Liver (tissue), 3 donors: ENCODE results near the gene PRR20G.

Source experiments
- FOXA1 ChIP-seq: IDR thresholded peaks from 2 replicates; pipeline ENCODE4 v1.6.1; 2016; ENCODE audit warnings: antibody characterized with exemption
- SP1 ChIP-seq: IDR thresholded peaks from 2 replicates; pipeline ENCODE4 v1.6.1; 2018; ENCODE audit warnings: antibody characterized with exemption, mild to moderate bottlenecking
- YY1 ChIP-seq: IDR thresholded peaks from 2 replicates; pipeline ENCODE4 v1.6.1; 2016; ENCODE audit warnings: antibody characterized with exemption, mild to moderate bottlenecking
- TF ChIP-seq, protein P1 (sequence below): fragments of 150-350 bp; IDR thresholded peaks from 2 replicates; pipeline ENCODE4 v1.5.1; 2017; ENCODE audit warnings: improper control_type of control experiment, low read depth, low read length; ENCODE audit not compliant: missing input control
- TF ChIP-seq, protein P2 (sequence below): IDR thresholded peaks from 2 replicates; pipeline ENCODE4 v1.6.1; 2016; ENCODE audit warnings: antibody characterized with exemption, mild to moderate bottlenecking
- TF ChIP-seq, protein P3 (sequence below): IDR thresholded peaks from 2 replicates; pipeline ENCODE4 v1.6.1; 2016; ENCODE audit warnings: antibody characterized with exemption
- TF ChIP-seq, protein P4 (sequence below): IDR thresholded peaks from 2 replicates; pipeline ENCODE4 v1.6.1; 2016; ENCODE audit warnings: antibody characterized with exemption
- donor health status: healthy.
- donor health status: healthy.

DNA sequence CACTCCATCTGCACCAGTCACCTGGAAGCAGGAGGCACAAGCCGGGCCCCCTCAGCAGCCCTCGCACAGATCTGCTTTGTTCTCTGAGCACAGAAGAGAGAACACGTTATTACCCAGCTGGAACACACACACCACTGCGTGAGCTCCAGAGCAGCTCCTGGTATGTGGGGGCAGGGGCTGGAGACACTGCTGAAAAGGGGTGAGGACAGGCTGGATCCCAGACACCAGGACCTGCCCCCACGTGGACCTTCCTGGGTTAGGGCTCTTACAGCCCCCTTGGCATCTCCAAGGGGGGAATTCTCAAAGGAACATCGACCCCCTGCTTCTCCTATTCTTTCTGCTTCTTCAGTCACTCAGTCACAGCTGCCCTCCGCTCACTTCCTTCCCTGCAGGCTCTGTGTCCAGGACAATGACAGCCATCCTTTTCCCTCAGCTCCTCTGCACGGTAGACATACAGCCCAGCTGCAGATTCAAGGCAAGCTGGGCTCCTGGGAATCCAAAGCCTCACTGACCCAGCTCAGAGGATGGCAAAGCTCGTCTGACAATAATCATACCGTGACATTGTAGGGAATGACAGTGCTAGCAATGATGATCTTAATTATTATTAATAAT lies 33.7 kb downstream of the PRR20G start:
- TF ChIP-seq, protein P1, sequence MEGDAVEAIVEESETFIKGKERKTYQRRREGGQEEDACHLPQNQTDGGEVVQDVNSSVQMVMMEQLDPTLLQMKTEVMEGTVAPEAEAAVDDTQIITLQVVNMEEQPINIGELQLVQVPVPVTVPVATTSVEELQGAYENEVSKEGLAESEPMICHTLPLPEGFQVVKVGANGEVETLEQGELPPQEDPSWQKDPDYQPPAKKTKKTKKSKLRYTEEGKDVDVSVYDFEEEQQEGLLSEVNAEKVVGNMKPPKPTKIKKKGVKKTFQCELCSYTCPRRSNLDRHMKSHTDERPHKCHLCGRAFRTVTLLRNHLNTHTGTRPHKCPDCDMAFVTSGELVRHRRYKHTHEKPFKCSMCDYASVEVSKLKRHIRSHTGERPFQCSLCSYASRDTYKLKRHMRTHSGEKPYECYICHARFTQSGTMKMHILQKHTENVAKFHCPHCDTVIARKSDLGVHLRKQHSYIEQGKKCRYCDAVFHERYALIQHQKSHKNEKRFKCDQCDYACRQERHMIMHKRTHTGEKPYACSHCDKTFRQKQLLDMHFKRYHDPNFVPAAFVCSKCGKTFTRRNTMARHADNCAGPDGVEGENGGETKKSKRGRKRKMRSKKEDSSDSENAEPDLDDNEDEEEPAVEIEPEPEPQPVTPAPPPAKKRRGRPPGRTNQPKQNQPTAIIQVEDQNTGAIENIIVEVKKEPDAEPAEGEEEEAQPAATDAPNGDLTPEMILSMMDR = no peak
- TF ChIP-seq, protein P2, sequence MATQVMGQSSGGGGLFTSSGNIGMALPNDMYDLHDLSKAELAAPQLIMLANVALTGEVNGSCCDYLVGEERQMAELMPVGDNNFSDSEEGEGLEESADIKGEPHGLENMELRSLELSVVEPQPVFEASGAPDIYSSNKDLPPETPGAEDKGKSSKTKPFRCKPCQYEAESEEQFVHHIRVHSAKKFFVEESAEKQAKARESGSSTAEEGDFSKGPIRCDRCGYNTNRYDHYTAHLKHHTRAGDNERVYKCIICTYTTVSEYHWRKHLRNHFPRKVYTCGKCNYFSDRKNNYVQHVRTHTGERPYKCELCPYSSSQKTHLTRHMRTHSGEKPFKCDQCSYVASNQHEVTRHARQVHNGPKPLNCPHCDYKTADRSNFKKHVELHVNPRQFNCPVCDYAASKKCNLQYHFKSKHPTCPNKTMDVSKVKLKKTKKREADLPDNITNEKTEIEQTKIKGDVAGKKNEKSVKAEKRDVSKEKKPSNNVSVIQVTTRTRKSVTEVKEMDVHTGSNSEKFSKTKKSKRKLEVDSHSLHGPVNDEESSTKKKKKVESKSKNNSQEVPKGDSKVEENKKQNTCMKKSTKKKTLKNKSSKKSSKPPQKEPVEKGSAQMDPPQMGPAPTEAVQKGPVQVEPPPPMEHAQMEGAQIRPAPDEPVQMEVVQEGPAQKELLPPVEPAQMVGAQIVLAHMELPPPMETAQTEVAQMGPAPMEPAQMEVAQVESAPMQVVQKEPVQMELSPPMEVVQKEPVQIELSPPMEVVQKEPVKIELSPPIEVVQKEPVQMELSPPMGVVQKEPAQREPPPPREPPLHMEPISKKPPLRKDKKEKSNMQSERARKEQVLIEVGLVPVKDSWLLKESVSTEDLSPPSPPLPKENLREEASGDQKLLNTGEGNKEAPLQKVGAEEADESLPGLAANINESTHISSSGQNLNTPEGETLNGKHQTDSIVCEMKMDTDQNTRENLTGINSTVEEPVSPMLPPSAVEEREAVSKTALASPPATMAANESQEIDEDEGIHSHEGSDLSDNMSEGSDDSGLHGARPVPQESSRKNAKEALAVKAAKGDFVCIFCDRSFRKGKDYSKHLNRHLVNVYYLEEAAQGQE = no peak
- TF ChIP-seq FOXA1 (no peak), YY1 (no peak), SP1 (no peak)
- TF ChIP-seq, protein P3, sequence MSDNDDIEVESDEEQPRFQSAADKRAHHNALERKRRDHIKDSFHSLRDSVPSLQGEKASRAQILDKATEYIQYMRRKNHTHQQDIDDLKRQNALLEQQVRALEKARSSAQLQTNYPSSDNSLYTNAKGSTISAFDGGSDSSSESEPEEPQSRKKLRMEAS = no peak
- TF ChIP-seq, protein P4, sequence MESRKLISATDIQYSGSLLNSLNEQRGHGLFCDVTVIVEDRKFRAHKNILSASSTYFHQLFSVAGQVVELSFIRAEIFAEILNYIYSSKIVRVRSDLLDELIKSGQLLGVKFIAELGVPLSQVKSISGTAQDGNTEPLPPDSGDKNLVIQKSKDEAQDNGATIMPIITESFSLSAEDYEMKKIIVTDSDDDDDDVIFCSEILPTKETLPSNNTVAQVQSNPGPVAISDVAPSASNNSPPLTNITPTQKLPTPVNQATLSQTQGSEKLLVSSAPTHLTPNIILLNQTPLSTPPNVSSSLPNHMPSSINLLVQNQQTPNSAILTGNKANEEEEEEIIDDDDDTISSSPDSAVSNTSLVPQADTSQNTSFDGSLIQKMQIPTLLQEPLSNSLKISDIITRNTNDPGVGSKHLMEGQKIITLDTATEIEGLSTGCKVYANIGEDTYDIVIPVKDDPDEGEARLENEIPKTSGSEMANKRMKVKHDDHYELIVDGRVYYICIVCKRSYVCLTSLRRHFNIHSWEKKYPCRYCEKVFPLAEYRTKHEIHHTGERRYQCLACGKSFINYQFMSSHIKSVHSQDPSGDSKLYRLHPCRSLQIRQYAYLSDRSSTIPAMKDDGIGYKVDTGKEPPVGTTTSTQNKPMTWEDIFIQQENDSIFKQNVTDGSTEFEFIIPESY = no peak
